GM18870 (cell line): ENCODE results near the gene ATG4D.
"Not testable (repeated sequence)": the region's sequence is repeated elsewhere in the genome, so short reads cannot be mapped to it uniquely, and the experiment has no call there.

Source experiments
- ATAC-seq: cut with Tn5 transposase; IDR thresholded peaks from one replicate; pipeline ENCODE4 v1.9.1; 2021; ENCODE audit warnings: moderate library complexity; ENCODE audit not compliant: unreplicated experiment

Gene ATG4D

DNA sequence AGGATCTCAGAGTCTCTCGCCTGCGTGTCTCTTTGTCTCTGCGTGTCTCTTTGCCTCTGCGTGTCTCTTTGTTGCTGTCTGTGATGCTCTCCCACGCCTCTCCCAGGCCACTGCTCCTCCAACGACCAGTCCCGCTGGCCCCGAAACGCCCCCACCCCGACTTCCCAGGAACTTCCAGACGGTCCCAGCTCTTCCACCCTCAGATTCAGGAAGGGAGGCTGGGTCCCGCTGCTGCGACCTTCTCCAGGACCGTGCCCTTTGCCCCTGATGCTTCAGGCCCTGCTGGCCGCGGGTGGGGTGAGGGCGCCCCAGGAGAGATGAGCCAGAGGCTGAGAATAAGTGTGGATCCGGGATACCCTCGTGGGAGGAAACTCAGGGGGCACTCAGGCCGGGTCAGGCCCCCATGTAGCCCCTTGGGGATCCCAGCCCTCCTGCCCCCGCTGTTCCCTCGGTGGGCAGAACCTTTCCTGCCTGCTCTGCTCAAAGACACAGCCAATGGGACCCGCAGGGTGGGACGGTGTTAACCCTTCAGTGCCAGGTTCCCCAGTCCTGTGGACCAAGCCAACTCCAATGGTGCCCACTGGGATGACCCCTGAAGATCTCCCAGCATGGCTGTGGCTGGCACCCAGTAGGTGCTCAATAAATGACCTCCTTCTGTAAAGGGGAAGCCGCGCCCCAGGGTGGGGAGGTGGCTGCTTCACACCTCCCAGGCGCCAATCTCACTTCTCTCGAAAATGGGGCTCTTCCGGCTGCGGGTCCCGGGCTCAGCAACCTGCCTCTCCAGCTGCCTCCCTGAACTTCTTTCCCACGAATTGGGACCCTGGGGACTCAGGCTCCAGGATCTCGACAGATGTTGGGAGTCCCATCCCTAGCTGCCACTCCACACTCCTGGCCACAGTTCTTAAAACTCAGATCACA is 25.0 kb upstream of the ATG4D start:
- no peak for ATAC-seq

DNA sequence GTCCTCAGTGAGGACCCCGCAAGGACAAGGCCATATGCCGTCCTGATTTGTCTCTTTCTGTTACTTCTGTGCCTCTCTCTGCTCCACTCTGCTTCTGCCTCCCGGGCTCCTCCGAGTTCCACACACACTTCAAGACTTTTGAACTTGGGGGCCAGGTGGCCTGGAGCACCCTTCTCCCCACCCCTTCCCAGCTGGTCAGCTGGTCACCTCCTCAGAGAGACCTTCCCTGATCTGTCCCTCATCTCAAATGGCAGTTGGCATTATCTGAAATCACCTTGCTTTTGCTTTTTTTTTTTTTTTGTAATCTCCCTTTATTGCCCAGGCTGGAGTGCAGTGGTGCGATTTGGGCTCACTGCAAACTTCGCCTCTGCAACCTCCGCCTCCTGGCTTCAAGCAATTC is 24.3 kb upstream of the ATG4D start:
- ATAC-seq: no peak

DNA sequence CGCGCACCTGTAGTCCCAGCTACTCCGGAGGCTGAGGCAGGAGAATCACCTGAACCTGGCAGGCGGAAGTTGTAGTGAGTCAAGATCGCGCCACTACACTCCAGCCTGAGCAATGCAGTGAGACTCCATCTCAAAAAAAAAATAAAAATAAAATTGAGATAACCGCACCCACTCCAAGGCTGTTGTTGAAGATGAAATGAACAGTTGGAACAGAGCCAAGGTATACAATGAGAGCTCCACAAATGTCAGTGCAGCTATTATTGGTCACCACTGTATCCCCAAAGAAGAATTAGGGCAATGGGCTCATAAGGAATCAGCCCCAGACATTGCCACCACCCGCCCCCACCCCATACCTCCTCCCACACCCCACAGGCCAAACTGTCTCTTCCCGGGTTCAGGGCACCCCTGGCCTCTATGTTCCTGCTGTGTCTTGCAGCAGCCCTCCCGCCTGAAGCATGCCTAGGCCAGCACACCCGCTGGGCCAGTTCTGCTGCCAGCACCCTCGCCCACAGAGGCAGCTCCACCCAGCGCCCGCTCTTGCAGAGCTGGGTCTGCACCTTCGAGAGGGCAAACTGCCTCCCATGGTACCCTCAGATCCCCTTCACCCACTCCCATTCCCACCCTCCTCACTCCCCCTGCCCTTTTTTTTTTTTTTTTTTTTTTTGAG is 22.9 kb upstream of the ATG4D start:
- ATAC-seq: no peak

DNA sequence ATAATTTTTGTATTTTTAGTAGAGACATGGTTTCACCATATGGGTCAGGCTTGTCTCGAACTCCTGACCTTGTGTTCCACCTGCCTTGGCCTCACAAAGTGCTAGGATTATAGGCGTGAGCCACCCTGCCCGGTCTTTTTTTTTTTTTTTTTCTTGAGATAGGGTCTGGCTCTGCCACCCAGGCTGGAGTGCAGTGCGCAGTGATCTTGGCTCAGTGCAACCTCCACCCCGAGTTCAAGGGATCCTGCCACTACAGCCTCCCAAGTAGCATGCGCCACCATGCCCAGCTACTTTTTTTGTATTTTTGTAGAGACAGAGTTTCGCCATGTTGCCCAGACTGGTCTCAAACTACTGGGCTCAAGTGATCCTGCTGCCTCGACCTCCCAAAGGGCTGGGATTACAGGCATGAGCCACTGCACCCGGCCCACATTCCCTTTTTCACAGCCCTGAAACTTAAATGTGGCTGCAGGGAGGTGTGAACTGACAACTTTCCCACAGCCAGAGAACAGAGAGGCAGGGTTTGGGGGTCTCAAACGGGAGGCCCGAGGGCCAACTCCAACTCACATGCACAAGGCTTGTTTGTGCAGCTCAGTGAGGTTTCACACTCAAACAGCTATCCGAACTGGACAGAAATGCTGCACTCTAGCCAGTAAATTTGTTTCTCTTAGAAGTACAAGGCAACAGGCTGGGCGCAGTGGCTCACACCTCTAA is 22.1 kb upstream of the ATG4D start:
- ATAC-seq: no peak

DNA sequence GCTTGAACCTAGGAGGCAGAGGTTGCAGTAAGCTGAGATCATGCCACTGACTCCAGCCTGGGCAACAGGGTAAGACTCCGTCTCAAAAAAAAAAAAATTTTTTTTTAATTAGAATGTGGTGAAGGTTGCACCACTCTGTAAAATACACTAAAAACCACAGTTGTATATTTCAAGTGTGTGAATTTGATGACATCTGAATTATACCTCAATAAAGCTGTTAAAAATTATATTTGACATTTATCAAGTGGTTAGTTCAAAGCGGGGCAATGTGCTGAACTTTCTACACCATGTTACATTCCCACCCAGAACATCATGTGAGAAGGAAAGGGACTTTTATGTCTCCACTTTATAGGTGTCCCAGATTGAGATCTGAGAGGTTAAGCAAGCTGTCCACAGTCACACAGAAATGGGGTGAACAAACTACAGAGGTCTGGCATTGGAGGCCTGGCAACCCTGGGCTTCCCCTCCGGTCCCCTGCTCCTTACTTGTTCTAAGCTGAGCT is 20.5 kb upstream of the ATG4D start:
- ATAC-seq: no peak

DNA sequence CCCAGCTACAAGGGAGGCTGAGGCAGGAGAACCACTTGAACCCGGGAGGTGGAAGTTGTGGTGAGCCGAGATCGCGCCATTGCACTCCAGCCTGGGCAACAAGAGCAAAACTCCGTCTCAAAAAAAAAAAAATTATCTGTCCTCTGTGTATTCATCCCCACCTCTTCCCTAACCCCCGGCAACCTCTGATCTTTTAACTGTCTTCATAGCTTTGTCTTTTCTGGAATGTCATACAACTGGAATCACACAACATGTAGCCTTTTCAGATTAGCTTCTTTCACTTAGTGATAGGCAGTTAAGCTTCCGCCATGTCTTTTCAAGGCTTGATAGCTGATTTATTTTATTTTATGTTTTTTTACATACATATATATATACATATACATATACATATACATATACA is 18.1 kb upstream of the ATG4D start:
- ATAC-seq: no peak

DNA sequence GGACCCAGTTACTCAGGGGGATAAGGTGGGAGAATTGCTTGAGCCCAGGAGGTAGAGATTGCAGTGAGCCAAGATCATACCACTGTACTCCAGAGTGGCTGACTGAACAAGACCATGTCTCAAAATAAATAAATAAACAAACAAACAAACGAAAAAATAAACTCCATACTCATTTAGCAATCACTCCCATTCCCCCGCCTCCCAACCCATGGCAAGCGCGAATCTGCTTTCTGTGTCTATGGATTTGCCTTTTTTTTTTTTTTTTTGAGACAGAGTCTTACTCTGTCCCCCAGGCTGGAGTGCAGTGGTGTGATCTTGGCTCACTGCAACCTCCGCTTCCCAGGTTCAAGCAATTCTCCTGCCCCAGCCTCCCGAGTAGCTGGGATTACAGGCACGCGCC is 16.8 kb upstream of the ATG4D start:
- not testable (repeated sequence) for ATAC-seq

DNA sequence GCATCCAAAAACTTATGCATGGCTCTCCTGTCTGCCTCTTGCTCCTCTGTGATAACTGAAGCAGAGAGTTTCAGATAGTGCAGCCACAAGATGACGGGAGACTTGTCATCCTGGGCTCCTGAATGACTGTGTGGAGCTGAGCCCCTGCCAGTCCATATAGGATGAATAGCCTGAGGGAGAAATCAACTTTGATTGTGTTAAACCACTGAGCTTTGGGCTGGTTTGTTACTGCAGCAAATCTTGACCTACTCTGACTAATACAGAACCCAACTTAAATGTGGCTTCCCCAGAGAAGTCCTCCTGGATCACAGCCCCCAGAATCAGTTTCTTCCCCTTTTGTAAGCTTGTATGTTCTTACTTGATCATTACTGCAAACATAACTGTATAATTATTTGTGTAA is 11.2 kb upstream of the ATG4D start:
- ATAC-seq: no peak

DNA sequence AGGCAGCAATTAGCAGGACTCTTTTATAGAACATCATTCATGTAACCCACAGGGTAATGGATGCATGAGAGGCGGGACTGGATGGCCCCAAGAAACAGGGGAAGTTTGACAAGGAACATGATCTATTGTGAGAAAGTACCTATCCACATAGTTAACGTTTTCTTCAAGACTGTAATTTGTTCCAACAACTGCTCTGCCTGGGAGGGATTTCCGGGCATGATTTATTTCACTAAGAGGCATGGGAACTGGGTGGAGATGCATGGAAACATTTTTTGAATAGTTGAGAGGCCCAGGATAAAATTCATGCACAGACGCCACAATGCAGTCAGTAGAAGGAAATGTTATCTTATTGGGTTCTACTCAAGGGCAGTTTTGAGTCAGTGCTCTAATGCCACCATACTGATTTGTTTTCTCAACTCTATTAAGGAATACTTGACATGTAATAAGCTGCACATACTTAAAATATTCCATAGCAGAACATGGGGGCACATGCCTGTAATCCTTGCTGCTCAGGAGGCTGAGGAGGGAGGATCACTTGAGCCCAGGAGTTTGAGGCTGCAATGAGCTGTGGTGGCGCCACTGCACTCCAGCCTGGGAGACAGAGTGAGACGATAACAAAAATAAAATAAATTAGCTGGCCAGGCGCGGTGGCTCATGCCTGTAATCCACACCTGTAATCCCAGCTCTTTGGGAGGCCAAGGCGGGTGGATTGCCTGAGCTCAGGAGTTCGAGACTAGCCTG is 9.9 kb upstream of the ATG4D start:
- no peak for ATAC-seq

DNA sequence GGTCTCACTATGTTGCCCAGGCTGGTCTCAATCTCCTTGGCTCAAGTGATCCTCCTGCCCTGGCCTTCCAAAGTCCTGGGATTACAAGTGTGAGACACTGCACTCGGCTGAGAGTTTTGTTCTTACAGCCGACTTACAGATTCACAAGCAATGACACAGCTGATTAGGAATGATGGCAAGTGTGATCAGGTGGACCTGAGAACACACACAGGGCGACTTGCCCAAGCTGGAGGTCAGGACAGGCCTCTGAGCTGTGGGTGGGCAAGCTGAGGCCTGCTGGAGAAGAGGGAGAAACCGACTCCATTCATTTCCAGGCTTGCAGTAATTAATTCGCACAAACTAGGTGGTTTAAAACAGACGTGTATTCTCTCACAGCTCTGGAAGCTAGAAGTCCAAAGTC is 8.1 kb upstream of the ATG4D start:
- ATAC-seq: no peak

DNA sequence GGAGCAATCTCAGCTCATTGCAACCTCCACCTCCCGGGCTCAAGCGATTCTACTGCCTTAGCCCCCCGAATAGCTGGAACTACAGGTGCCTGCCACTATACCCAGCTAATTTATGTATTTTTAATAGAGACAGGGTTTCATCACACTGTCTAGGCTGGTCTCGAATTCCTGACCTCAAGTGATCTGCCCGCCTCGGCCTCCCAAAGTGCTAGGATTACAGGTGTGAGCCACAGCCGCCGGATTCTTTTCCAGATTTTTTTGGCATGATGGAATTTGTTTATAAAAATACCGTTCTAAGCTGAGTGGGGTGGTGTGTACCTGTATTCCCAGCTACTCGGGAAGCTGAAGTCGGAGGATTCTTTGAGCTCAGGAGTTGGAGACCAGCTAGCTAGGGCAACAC is 6.0 kb upstream of the ATG4D start:
- no peak for ATAC-seq

DNA sequence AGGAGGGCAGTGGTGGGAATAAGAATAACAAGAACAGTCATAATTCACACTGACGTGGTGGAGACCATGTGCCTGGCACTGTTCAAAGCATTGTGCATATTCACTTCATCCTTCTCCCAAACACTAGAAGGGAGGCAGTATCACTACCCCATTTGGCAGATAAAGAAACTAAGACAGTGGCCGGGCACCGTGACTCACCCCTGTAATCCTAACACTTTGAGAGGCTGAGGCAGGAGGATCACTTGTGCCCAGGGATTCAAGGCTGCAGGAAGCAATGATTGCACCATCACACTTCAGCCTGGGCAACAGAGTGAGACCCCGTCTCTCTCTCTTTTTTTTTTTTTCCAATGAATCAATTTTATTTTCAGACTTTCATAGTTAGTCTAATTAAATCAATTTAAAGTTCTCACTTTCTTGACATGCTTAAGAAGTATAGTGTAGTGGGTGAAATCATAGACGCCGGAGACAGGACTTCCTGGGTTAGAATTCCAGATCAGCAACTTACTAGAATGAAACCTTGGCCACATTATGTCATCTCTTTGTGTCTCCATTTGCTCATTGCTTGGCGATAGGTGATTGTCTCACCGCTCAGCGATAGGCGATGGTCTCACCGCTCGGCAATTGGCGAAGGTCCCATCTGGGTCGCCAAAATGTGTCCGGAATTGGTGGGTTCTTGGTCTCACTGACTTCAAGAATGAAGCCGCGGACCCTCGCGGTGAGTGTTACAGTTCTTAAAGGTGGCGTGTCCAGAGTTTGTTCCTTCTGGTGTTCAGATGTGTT is 5.3 kb upstream of the ATG4D start:
- ATAC-seq: no peak

DNA sequence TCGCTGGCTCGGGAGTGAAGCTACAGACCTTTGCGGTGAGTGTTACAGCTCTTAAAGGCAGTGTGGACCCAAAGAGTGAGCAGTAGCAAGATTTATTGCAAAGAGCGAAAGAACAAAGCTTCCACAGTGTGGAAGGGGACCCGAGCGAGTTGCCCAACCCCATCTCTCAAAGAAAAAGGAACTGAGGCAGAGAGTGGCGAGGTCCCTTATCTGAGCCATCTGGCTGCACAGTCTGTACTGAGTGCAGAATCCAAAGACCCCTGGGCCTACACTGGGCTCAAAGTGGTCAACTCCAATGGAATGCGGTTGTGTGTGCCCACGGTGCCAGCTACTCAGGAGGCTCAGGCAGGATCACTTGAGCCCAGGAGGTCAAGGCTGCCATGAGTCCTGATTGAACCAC is 4.7 kb upstream of the ATG4D start:
- not testable (repeated sequence) for ATAC-seq

DNA sequence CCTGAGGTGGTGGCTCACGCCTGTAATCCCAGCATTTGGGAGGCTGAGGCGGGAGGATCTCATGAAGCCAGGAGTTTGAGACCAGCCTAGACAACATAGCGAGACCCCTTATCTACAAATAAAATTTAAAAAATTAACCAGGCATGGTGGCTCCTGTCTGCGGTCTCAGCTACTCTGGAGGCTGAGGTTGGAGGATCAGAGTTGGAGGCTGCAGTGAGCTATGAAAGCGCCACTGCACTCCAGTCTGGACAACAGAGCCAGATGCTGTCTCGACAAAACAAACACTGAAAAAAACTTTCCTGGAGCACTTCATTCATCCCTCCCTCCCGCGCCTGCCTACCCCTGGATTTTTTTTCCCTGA is 665 bp upstream of the ATG4D start:
- no peak for ATAC-seq

DNA sequence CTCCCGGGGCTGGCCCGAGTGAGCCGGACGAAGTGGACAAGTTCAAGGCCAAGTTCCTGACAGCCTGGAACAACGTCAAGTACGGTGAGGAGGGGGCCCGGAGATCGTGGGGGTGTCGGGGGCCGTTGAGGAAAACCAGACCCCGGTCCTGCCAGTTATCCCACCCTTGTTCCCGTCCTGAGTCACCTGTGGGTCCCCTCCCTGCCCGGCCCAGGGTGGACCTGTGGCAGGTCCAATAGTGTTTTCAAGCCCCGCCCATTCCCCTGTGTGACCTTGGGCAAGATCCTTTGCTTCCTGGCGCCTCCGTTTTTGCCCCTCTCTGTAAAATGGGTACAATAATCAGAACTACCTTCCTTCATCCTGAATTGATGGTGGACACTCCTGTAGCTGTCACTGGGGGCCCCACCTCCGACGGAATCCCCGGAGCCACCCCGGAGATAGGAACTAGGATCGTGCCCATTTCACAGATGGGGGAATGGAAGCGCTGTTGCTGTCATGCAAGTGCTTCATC is 593 bp downstream of the ATG4D start:
- ATAC-seq: no peak

DNA sequence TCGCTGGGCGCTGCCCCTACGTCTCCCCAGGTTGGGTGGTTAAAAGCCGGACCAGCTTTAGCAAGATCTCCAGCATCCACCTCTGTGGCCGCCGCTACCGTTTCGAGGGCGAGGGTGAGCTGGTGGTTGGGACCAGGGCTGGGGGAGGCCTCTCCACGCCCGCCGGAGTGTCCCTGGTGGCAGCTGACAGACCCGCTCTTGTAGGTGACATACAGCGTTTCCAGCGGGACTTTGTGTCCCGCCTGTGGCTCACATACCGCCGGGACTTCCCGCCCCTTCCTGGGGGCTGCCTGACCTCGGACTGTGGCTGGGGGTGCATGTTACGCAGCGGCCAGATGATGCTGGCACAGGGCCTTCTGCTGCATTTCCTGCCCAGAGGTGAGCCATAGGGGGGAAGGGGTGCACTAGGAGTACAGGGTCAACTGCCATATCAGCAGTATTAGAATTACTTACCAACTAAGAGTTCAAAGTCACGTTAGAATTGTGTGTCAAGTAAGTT is 1.1 kb downstream of the ATG4D start:
- ATAC-seq: no peak

DNA sequence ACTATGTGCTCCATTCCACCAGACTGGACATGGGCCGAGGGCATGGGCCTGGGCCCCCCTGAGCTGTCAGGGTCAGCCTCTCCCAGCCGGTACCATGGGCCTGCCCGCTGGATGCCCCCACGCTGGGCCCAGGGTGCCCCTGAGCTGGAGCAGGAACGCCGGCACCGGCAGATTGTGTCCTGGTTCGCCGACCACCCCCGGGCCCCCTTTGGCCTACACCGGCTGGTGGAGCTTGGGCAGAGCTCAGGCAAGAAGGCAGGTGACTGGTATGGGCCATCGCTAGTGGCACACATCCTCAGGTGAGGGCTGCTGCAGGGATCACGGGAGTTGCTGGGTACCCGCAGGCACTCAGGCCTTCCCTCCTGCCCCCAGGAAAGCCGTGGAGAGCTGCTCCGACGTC is 3.1 kb downstream of the ATG4D start:
- no peak for ATAC-seq

DNA sequence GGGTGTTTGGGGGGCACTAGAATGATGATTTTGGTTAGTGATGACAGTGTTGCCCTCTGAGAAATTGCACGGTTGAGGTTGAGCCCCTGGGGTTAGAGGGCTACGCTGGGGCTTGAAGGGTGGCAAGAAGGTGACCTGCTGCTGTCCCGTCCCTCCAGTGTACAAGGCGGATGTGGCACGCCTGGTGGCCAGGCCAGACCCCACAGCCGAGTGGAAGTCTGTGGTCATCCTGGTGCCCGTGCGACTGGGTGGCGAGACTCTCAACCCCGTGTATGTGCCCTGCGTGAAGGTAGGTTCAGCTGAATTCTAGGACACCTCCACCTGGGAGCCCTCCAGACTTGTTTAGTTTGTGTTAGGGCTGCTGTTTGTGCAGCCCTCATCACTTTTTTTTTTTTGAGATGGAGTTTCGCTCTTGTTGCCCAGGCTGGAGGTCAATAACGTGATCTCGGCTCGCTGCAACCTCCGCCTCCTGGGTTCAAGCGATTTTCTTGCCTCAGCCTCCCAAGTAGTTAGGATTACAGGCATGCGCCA is 5.1 kb downstream of the ATG4D start:
- no peak for ATAC-seq

DNA sequence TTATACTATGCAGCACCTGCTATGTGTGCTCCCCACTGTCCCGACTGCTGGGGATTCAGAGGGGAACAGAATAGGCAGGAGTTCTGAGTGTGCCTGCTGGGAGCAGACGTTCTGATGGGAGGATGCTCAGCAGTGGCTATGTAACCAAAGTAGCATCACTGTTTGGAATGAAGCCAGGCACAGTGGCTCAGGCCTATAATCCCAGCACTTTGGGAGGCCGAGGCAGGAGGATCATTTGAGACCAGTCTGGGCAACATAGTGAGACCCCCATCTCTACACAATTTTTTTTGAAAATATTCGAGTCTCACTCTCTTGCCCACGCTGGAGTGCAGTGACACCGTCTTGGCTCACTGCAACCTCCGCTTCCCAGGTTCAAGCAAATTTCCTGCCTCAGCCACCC is 6.0 kb downstream of the ATG4D start:
- ATAC-seq: no peak

DNA sequence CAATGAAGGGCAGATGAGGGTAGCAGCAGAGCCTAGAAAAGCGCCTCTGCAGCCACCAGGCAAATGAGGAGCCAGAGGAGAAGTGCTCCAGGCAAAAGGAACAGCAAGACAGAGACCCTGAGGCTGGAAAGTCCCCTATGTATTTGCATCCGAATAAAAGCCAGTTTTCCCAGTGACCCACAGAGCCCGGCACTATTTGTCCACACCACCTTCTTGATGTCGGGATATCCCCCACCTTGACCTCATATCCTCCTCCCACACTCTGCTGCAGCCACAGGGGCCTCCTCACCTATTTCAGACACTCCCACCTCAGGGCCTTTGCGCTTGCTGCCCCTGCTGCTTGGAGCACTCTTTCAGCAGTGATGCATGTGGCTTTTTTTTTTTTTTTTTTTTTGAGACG is 6.6 kb downstream of the ATG4D start:
- no peak for ATAC-seq
